Astrocyte of the spinal cord (primary cell): ENCODE data around the gene TUFT1.
"Not testable (repeated sequence)": the region's sequence is repeated elsewhere in the genome, so short reads cannot be mapped to it uniquely, and the experiment has no call there.

Experiments
- DNase-seq: peaks from one replicate; pipeline ENCODE4 v3.0.0; 2011; ENCODE audit warnings: low read depth, low spot score
- H3K4me3 ChIP-seq: 2 replicates; pipeline ENCODE4 v1.5.1; 2011; ENCODE audit warnings: low read depth, mild to moderate bottlenecking, low read length, moderate library complexity
- CTCF ChIP-seq: IDR thresholded peaks from 2 replicates; pipeline ENCODE4 v1.5.1; 2012; ENCODE audit warnings: low read depth, mild to moderate bottlenecking, low read length, inconsistent platforms
- in situ Hi-C: cut with HindIII; loops from 2 replicates; pipeline ENCODE4 v1.10.0; 2017; ENCODE audit warnings: low sequenced_read_pairs

The TUFT1 gene

GRCh38 chr1:151593730-151594129 lies 53.6 kb downstream of the TUFT1 start:
- no peak for DNase-seq
- peak overlapping the region; percentile 6 for H3K4me3 ChIP-seq
- no peak for TF ChIP-seq CTCF
- in situ Hi-C loops, result no loop called here

GRCh38 chr1:151594143-151594625 lies 54.1 kb downstream of the TUFT1 start:
- in situ Hi-C loops, result no loop called here
- DNase-seq, result peak; percentile 45
- TF ChIP-seq CTCF, result peak; percentile 97
- peak overlapping the region; percentile 6 for H3K4me3 ChIP-seq

- H3K4me3 ChIP-seq, result no peak overlapping the region
- TF ChIP-seq CTCF, result no peak
- in situ Hi-C loops, result no loop called here
- no peak for DNase-seq
Measured at GRCh38 chr1:151596166-151596953, 56.3 kb downstream of the TUFT1 start.

- H3K4me3 ChIP-seq, in situ Hi-C loops, DNase-seq: not testable (repeated sequence)
Measured at GRCh38 chr1:151602550-151602949, 62.4 kb downstream of the TUFT1 start.

GRCh38 chr1:151604291-151604690 lies 64.2 kb downstream of the TUFT1 start:
- in situ Hi-C loops, result no loop called here
- no peak overlapping the region for H3K4me3 ChIP-seq
- no peak for DNase-seq
- no peak for TF ChIP-seq CTCF

- TF ChIP-seq CTCF, result no peak
- no peak overlapping the region for H3K4me3 ChIP-seq
- in situ Hi-C loops, result no loop called here
- no peak for DNase-seq
Measured at GRCh38 chr1:151606384-151606783, 66.3 kb downstream of the TUFT1 start.

GRCh38 chr1:151606857-151607256 lies 66.7 kb downstream of the TUFT1 start:
- no peak for DNase-seq
- no peak for TF ChIP-seq CTCF
- H3K4me3 ChIP-seq, result no peak overlapping the region
- in situ Hi-C loops, result no loop called here
